ENCODE measurements around the gene OMG.

GRCh38 chr17:31295489-31295871 lies 1.6 kb downstream of the OMG start:
- TF ChIP-seq CTCF (tag by site-specific recombination; IDR thresholded peaks at IDR 0.05) (no peak), GLIS1 (tag by site-specific recombination; IDR thresholded peaks at IDR 0.05) (no peak), ZFP41 (tag by site-specific recombination; IDR thresholded peaks at IDR 0.05; ENCODE audit: borderline replicate concordance) (no peak), ZNF350 (tag by site-specific recombination; IDR thresholded peaks at IDR 0.05) (no peak), YY1 (tag by site-specific recombination; IDR thresholded peaks at IDR 0.05) (no peak), REST (tag by site-specific recombination; IDR thresholded peaks at IDR 0.05) (no peak)

All from HEK293 (cell line).